ENCODE measurements around the gene UCHL5.

DNA sequence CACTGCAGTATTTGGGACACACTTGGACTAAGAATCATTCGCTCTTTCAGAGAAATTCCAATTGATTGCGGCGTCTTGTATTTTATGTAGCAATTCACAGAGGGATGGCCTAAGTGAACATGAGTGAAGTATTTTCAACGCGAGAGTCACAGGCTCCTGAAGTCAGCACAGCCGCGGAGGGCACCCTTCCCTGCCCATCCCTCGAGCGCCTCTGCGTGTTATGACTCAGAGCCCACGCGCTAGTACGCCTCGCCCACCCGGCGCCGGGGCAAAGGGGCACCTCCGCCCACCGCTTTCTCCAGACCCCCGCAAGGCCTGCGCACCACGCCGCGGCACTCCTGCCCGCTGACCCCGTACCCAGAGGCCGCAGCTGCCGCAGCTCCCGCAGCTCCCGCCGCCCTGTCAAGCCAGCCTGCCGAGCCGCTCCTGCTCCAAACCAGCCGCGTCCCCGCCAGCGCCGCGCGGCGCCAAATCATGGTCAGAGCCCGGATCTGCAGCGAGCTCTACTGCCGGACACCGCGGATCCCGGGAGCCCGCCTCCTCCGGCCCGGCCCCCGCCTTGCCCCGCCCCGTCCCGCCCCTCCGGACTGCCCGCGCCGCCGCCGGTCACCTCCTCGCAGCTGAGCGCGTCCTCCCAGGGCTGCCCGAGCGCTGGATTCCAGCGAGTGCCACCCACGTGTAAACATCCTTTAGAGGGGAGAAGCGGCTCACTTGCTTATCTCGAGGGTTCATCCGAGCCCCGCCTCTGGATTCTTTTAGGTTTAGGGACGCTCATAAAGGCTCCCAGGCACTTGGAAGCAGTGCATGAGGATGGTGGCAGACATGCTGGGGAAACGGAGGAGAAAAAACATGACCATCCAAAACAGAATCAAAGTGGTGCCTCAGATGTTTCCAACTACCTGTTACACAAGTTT lies 46.0 kb upstream of the UCHL5 start, which contains the start of gene GLRX2:
- TF ChIP-seq POLR2A (IDR thresholded peaks at IDR 0.05), result peak; percentile 83 to 88 (median 84)
- TF ChIP-seq, protein P1, sequence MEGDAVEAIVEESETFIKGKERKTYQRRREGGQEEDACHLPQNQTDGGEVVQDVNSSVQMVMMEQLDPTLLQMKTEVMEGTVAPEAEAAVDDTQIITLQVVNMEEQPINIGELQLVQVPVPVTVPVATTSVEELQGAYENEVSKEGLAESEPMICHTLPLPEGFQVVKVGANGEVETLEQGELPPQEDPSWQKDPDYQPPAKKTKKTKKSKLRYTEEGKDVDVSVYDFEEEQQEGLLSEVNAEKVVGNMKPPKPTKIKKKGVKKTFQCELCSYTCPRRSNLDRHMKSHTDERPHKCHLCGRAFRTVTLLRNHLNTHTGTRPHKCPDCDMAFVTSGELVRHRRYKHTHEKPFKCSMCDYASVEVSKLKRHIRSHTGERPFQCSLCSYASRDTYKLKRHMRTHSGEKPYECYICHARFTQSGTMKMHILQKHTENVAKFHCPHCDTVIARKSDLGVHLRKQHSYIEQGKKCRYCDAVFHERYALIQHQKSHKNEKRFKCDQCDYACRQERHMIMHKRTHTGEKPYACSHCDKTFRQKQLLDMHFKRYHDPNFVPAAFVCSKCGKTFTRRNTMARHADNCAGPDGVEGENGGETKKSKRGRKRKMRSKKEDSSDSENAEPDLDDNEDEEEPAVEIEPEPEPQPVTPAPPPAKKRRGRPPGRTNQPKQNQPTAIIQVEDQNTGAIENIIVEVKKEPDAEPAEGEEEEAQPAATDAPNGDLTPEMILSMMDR (IDR thresholded peaks at IDR 0.05), result peak in 2 of 7 experiments; percentile 6 to 21
